GM13976 (cell line): ENCODE measurements around the gene PARP14.
"Not testable (repeated sequence)": the region's sequence is repeated elsewhere in the genome, so short reads cannot be mapped to it uniquely, and the experiment has no call there.

Source experiments
- DNase-seq: peaks from one replicate; pipeline ENCODE4 v3.0.0; 2012; ENCODE audit warnings: low spot score
- CTCF ChIP-seq: IDR thresholded peaks from 2 replicates; pipeline ENCODE4 v1.5.1; 2012; ENCODE audit warnings: borderline replicate concordance, mild to moderate bottlenecking; ENCODE audit not compliant: insufficient read depth; ENCODE audit errors: extremely low read depth, missing control alignments, control extremely low read depth
- in situ Hi-C: fragments of 300-500 bp; cut with MboI; formaldehyde crosslinking; loops from one replicate; pipeline ENCODE4 v1.12.0; 2022; ENCODE audit warnings: low sequenced_read_pairs, mixed read lengths, inconsistent platforms; ENCODE audit not compliant: unreplicated experiment

Gene PARP14

DNA sequence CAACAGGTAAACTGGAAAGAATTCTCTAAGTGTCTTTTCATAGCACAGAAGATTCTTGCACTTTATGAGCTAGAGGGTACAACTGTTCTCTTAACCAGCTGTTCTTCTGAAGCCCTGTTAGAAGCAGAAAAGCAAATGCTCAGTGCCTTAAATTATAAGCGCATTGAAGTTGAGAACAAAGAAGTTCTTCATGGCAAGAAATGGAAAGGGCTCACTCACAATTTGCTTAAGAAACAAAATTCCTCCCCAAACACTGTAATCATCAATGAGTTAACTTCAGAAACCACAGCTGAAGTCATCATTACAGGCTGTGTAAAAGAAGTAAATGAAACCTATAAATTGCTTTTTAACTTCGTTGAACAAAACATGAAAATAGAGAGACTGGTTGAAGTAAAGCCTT, 19.6 kb downstream of the PARP14 start:
- no peak for DNase-seq
- in situ Hi-C loops: no loop called here
- no peak for TF ChIP-seq CTCF

DNA sequence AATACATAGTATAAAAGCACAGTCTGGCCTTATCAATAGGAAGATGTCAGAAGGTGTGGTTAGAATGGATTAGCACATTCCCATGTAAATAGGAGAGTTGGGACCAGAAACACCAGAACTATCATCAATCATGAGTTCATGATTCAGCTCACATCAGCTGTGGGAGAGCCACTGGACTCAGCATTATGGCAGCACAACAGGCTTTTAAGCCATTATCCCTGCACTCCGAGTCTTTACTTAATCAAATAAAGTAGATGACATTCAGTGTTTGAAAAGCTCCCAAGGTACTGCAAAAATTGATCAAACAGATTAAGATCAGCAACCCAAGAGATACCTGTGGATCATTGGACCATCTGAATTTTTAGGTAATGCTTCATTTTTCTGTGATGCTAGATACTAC, 24.7 kb downstream of the PARP14 start:
- no peak for TF ChIP-seq CTCF
- in situ Hi-C loops: no loop called here
- DNase-seq: no peak

GRCh38 chr3:122710616-122711251, 30.1 kb downstream of the PARP14 start:
- in situ Hi-C loops, DNase-seq: not testable (repeated sequence)

DNA sequence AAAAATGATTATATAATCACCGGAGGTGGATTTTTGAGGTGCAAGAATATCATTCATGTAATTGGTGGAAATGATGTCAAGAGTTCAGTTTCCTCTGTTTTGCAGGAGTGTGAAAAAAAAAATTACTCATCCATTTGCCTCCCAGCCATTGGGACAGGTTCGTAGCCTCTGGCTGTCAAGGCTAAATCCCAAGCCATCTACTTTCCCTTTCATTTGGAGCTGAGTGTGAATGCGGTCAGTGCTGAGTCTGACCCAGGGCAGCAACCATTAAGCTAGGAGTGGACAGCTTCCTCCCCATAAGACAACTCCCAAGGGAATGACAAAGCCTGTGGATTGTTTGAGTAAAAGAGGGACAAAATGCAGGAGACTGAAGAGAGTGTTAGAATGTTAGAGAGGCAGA, 33.6 kb downstream of the PARP14 start:
- in situ Hi-C loops: no loop called here
- no peak for DNase-seq
- TF ChIP-seq CTCF: no peak

DNA sequence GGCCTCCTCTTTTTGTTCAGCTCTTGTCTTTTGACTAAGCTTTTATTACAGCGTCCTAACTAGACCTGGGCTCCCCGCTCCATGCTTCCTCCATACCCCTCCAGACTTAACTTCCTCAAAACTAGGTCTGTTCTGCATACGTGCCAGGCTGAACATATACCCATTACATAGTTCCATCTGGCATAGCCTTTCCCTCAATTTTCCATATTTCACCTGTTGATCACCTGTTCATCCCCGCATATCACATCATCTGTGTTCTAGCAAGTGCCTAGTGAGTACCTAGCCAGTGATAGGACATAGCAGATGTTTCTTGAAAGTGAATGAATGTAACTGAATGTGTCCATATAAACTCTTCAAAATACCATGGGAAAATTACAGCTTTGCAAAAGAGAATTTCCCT, 36.0 kb downstream of the PARP14 start:
- DNase-seq: no peak
- no peak for TF ChIP-seq CTCF
- in situ Hi-C loops: no loop called here

DNA sequence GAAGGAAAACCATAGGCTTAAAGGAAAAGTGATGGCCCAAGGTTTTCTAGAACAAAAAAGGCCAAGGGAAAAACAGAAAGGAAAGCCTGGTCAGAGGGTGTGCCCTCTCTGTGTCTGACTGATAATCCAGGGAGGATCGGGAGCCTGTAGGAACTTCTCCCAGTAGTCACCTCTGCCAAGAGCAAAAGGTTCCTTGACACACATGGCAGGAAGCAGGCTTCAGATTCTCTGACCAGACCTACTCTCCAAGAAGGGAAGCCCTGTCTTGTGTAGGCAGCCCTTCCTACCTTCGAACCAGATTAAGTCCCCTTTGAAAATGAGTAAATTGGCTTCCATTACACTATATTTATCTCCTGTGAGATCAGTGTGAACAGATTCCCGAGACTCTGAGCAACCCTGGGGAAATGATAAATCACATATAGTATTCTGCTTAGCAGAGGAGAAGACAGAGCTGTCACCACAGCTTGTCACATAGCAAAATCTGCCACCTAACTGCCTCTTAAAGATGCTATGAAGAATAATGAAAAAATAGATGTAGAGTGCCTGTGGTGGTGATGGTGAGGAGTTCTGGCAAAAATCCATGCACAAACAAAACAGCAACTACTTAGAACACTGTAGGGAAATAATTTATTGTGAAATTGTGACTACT, 38.8 kb downstream of the PARP14 start:
- TF ChIP-seq CTCF: no peak
- DNase-seq: no peak
- in situ Hi-C loops: no loop called here

DNA sequence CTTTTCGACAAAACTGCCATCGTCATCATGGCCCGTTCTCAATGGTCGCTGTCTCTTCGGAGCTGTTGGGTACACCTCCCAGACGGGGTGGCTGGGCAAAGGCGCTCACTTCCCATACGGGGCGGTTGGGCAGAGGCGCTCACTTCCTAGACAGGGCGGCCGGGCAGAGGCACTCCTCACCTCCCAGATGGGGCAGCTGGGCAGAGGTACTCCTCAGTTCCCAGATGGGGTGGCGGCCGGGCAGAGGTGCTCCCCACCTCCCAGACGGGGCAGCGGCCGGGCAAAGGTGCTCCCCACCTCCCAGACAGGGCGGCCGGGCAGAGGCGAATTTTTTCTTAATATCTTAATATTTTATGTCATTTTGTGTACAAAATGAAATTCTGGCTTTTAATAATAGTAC, 44.5 kb downstream of the PARP14 start:
- TF ChIP-seq CTCF: no peak
- no peak for DNase-seq
- in situ Hi-C loops: no loop called here
